Naive thymus-derived CD4-positive, alpha-beta T cell (primary cell): ENCODE data around the gene CPOX. TPM values are rescaled to one million over a fixed set of nuclear protein-coding genes. Genes with fewer than 3 reads are reported as not detected.

Source experiments
- polyA plus RNA-seq, 2 donors: library from polyadenylated mRNA; unstranded; fragments of 300-500 nt; fragmentation: Illumina TruSeq; gene quantifications; one replicate each; pipeline ENCODE4 v1.2.3, GENCODE V29; 2021
- total RNA-seq, 6 experiments: library from RNA in 5 of 6; stranded (reverse) in 5 of 6; gene quantifications; 1 replicate in 5 of 6; 2 replicates in 1 of 6; pipeline ENCODE4 v1.2.3 and lab custom pipeline; 2021 to 2026

The CPOX gene
- total and polyA plus RNA-seq, 7 experiments from 2014 or later, result 2.7 to 67.5 (median 12.2) TPM

Other genes starting within 250 kb of the CPOX start
- gene OR5K4, start 239.8 kb downstream of the CPOX start, total RNA-seq, result not detected
- gene OR5K4, start 239.8 kb downstream of the CPOX start, polyA plus RNA-seq, result not detected
- not detected for gene OR5K3, start 202.9 kb downstream of the CPOX start, total RNA-seq
- not detected for gene OR5K3, start 202.9 kb downstream of the CPOX start, polyA plus RNA-seq
- gene OR5K1, start 130.4 kb downstream of the CPOX start, total RNA-seq, result not detected
- gene OR5K1, start 130.4 kb downstream of the CPOX start, polyA plus RNA-seq, result not detected
- gene OR5K2, start 95.9 kb downstream of the CPOX start, total RNA-seq, result not detected
- not detected for gene OR5K2, start 95.9 kb downstream of the CPOX start, polyA plus RNA-seq
- gene CLDND1, start 70.7 kb downstream of the CPOX start, total RNA-seq, result 100 to 1,000 TPM; 100 to 478 (median 132) TPM
- gene CLDND1, start 70.7 kb downstream of the CPOX start, polyA plus RNA-seq, result 10 to 100 TPM; 40.6 to 47.4 TPM
- 10 to 100 TPM in 2 of 5 experiments, 1 to 10 TPM in 3; 3.3 to 24.2 (median 5.1) TPM for gene GPR15, start 61.6 kb downstream of the CPOX start, total RNA-seq
- gene GPR15, start 61.6 kb downstream of the CPOX start, polyA plus RNA-seq, result under 1 TPM; 0.52 to 0.79 TPM
- 10 to 100 TPM in 1 of 5 experiments, 1 to 10 TPM in 1, under 1 TPM in 2, not detected in 1; 0.62 to 13.5 (median 1.2) TPM for gene ST3GAL6, start 169.7 kb upstream of the CPOX start, total RNA-seq
- under 1 TPM in 1 of 2 donors, not detected in 1; 0.47 TPM for gene ST3GAL6, start 169.7 kb upstream of the CPOX start, polyA plus RNA-seq